ENCODE data around the gene C2CD4B. TPM values are rescaled to one million over a fixed set of nuclear protein-coding genes. Genes with fewer than 3 reads are reported as not detected.

C2CD4B gene
- total and polyA plus RNA-seq, 2 of the 13 experiments (the other 11 are each of a cell fraction or from before 2014, with no cell fraction given): not detected

GRCh38 chr15:62141200-62141599 is 23.9 kb downstream of the C2CD4B start:
- H3K4me2 ChIP-seq (ENCODE audit: low read depth, low read length): no peak overlapping the region
- no peaks in the 10 kb centered on the region for H4K20me1 ChIP-seq (ENCODE audit: insufficient read depth, low read length)
- FAIRE-seq (no peak), ATAC-seq (no peak), DNase-seq (ENCODE audit: low spot score) (no peak)
- WGBS (ENCODE audit: low lambda C conversion rate): 0% methylated on average over 1 of the region's 1 CpG
- CTCF ChIA-PET (ENCODE audit: low intra/inter-chr PET ratio, low total read pairs): no interaction called here
- no peak overlapping the region for H3K27ac ChIP-seq (ENCODE audit: extremely low read length, insufficient read depth, low read length)
- peaks cover 0 to 7% of the 10 kb centered on the region in 2 experiments; a peak in 1 of 5 replicates for H3K27me3 ChIP-seq (ENCODE audit: control insufficient read depth in 1 of 2, insufficient read depth in 2 of 2, low read length in 2 of 2)
- no peaks in the 10 kb centered on the region for H3K79me2 ChIP-seq (ENCODE audit: insufficient read depth, low read length)
- in situ Hi-C loops (cut with HindIII; ENCODE audit: extremely low pct_ligation_motif_present, low pct_unique_long_range_greater_than_20kb): no loop called here
- H3K4me3 ChIP-seq (replicated peaks in 1 of 3; ENCODE audit: insufficient read depth in 1 of 3, low read depth in 2 of 3, low read length in 3 of 3): no peak overlapping the region
- no peak overlapping the region for H2AFZ ChIP-seq (ENCODE audit: low read length)
- no peaks in the 10 kb centered on the region for H3K4me1 ChIP-seq (ENCODE audit: insufficient read depth, low read length)
- H3K9me3 ChIP-seq (ENCODE audit: low read length): no peaks in the 10 kb centered on the region
- H3K36me3 ChIP-seq (replicated peaks in 1 of 2; ENCODE audit: control insufficient read depth in 1 of 2, insufficient read depth in 2 of 2, low read length in 2 of 2): no peaks in the 10 kb centered on the region
- H3K9ac ChIP-seq (ENCODE audit: insufficient read depth, low read depth, low read length): no peak overlapping the region
- intact Hi-C loops (cut with micrococcal nuclease; ENCODE audit: unreplicated experiment): no loop called here
- BruUV-seq (replicated peaks): no TSS peak
- TF ChIP-seq REST (IDR thresholded peaks at IDR 0.05; ENCODE audit: borderline replicate concordance in 1 of 2, low read depth in 1 of 2, low read length in 2 of 2) (no peak), GMEB2 (CRISPR knock-in tag; IDR thresholded peaks at IDR 0.05; ENCODE audit: low read depth) (no peak), ZNF44 (CRISPR knock-in tag; IDR thresholded peaks at IDR 0.05) (no peak), ZNF414 (CRISPR knock-in tag; IDR thresholded peaks at IDR 0.05) (no peak), ZBTB37 (CRISPR knock-in tag; IDR thresholded peaks at IDR 0.05) (no peak), RELA (CRISPR knock-in tag; IDR thresholded peaks at IDR 0.05) (no peak), PCBP1 (IDR thresholded peaks at IDR 0.05; ENCODE audit: borderline replicate concordance, low read depth, low read length) (no peak), NFKB2 (CRISPR knock-in tag; IDR thresholded peaks at IDR 0.05; ENCODE audit: borderline replicate concordance) (no peak), ZNF335 (CRISPR knock-in tag; IDR thresholded peaks at IDR 0.05) (no peak), CREB1 (IDR thresholded peaks at IDR 0.05) (no peak), CREB1 (CRISPR knock-in tag; IDR thresholded peaks at IDR 0.05) (no peak), SMC3 (IDR thresholded peaks at IDR 0.05; ENCODE audit: low read length) (no peak), ZNF441 (CRISPR knock-in tag; IDR thresholded peaks at IDR 0.05; ENCODE audit: borderline replicate concordance) (no peak)
- POLR2A ChIA-PET: no interaction called here
